WI38 (cell line): Measurements from ENCODE around the gene RHEX.
"Not testable (repeated sequence)": the region's sequence is repeated elsewhere in the genome, so short reads cannot be mapped to it uniquely, and the experiment has no call there.

ENCODE experiments used
- H3K4me3 ChIP-seq: 2 replicates; pipeline ENCODE4 v1.5.1; 2011; ENCODE audit warnings: low read depth, mild to moderate bottlenecking, control low read depth, low read length
- CTCF ChIP-seq: IDR thresholded peaks from 2 replicates; pipeline ENCODE4 v1.5.1; 2012; ENCODE audit warnings: low read depth, mild to moderate bottlenecking, control low read depth, low read length

RHEX gene

GRCh38 chr1:206041640-206042039 lies 11.3 kb upstream of the RHEX start:
- no peak overlapping the region for H3K4me3 ChIP-seq
- TF ChIP-seq CTCF, result no peak

GRCh38 chr1:206047271-206047670 lies 5.7 kb upstream of the RHEX start:
- no peak for TF ChIP-seq CTCF
- H3K4me3 ChIP-seq, result no peak overlapping the region

- no peak for TF ChIP-seq CTCF
- no peak overlapping the region for H3K4me3 ChIP-seq
Measured at GRCh38 chr1:206048582-206048981, 4.4 kb upstream of the RHEX start.

- no peak for TF ChIP-seq CTCF
Measured at GRCh38 chr1:206049293-206049692, 3.7 kb upstream of the RHEX start.

GRCh38 chr1:206049919-206050600 lies 2.9 kb upstream of the RHEX start:
- H3K4me3 ChIP-seq, result no peak overlapping the region
- TF ChIP-seq CTCF, result no peak

More at GRCh38 chr1:206049293-206049692, 3.7 kb upstream of the RHEX start:
- no peak overlapping the region for H3K4me3 ChIP-seq

- no peak overlapping the region for H3K4me3 ChIP-seq
- TF ChIP-seq CTCF, result no peak
Measured at GRCh38 chr1:206050655-206051235, 2.2 kb upstream of the RHEX start.

- not testable (repeated sequence) for H3K4me3 ChIP-seq
Measured at GRCh38 chr1:206052231-206052865, 625 bp upstream of the RHEX start.

GRCh38 chr1:206053616-206054015 lies 643 bp downstream of the RHEX start:
- H3K4me3 ChIP-seq, result not testable (repeated sequence)

- H3K4me3 ChIP-seq, result not testable (repeated sequence)
Measured at GRCh38 chr1:206055069-206055625, 2.2 kb downstream of the RHEX start.

- H3K4me3 ChIP-seq, result not testable (repeated sequence)
Measured at GRCh38 chr1:206055639-206056323, 2.8 kb downstream of the RHEX start.

GRCh38 chr1:206058289-206058926 lies 5.4 kb downstream of the RHEX start:
- H3K4me3 ChIP-seq, result not testable (repeated sequence)
